NCI-H128 (cell line): ENCODE data around the gene CLECL1.

ENCODE experiments used
- DNase-seq: peaks from one replicate; lab custom pipeline; 2025; ENCODE audit not compliant: unreplicated experiment; lab: John Stamatoyannopoulos, UW

Gene CLECL1

GRCh38 chr12:9732921-9733461 lies at the start of gene CLECL1:
Gene CLECL1 (minus strand): TSS chr12:9733097.
- DNase-seq, result no peak

GRCh38 chr12:9781360-9781759 lies 48.5 kb upstream of the CLECL1 start:
- no peak for DNase-seq

GRCh38 chr12:9779209-9779608 lies 46.3 kb upstream of the CLECL1 start:
- no peak for DNase-seq

- no peak for DNase-seq
These were observed 43.9 kb upstream of the CLECL1 start for GRCh38 chr12:9776781-9777180.

GRCh38 chr12:9773216-9773877 lies 40.5 kb upstream of the CLECL1 start:
- no peak for DNase-seq

- DNase-seq, result no peak
These were observed 30.1 kb upstream of the CLECL1 start for GRCh38 chr12:9763025-9763424.

GRCh38 chr12:9762369-9762768 lies 29.5 kb upstream of the CLECL1 start:
- DNase-seq, result no peak

GRCh38 chr12:9761419-9761781 lies 28.5 kb upstream of the CLECL1 start:
- DNase-seq, result no peak

- DNase-seq, result no peak
These were observed 28.0 kb upstream of the CLECL1 start, which contains the start of gene CD69 for GRCh38 chr12:9760699-9761418. Gene CD69 (minus strand): TSS chr12:9760901. CDS start chr12:9760820, 81 bp downstream.

GRCh38 chr12:9760120-9760519 lies 27.2 kb upstream of the CLECL1 start:
- DNase-seq, result no peak

- no peak for DNase-seq
These were observed 26.8 kb upstream of the CLECL1 start for GRCh38 chr12:9759694-9760093.

GRCh38 chr12:9758119-9758518 lies 25.2 kb upstream of the CLECL1 start:
- DNase-seq, result no peak

GRCh38 chr12:9757433-9758025 lies 24.6 kb upstream of the CLECL1 start:
- no peak for DNase-seq

- DNase-seq, result no peak
These were observed 23.8 kb upstream of the CLECL1 start for GRCh38 chr12:9756706-9757105.

- no peak for DNase-seq
These were observed 23.3 kb upstream of the CLECL1 start for GRCh38 chr12:9756170-9756569.

GRCh38 chr12:9755567-9755966 lies 22.7 kb upstream of the CLECL1 start:
- no peak for DNase-seq

GRCh38 chr12:9755035-9755434 lies 22.1 kb upstream of the CLECL1 start:
- DNase-seq, result no peak

- no peak for DNase-seq
These were observed 21.4 kb upstream of the CLECL1 start for GRCh38 chr12:9754099-9754927.

- no peak for DNase-seq
These were observed 20.6 kb upstream of the CLECL1 start for GRCh38 chr12:9753498-9753897.

GRCh38 chr12:9753073-9753472 lies 20.2 kb upstream of the CLECL1 start:
- no peak for DNase-seq
